BE2C (cell line): Measurements from ENCODE around the gene VCAM1.
"Not testable (repeated sequence)": the region's sequence is repeated elsewhere in the genome, so short reads cannot be mapped to it uniquely, and the experiment has no call there.

Experiments used
- DNase-seq: peaks from one replicate; pipeline ENCODE4 v3.0.0-alpha.2; 2020
- H3K27me3 ChIP-seq: fragments of 250-450 bp; sonication (Bioruptor Pico); 2 replicates; pipeline ENCODE4 v1.5.1; 2020; ENCODE audit warnings: mild to moderate bottlenecking
- H3K36me3 ChIP-seq: fragments of 250-450 bp; sonication (Bioruptor Pico); 2 replicates; pipeline ENCODE4 v1.5.1; 2020; ENCODE audit warnings: mild to moderate bottlenecking
- H3K4me1 ChIP-seq: fragments of 250-450 bp; sonication (Bioruptor Pico); 2 replicates; pipeline ENCODE4 v1.5.1; 2020
- H3K4me3 ChIP-seq: 2 replicates; pipeline ENCODE4 v1.5.1; 2011; ENCODE audit warnings: low read depth, low read length
- H3K9me3 ChIP-seq: fragments of 250-450 bp; sonication (Bioruptor Pico); 2 replicates; pipeline ENCODE4 v1.5.1; 2020
- CTCF ChIP-seq: IDR thresholded peaks from 2 replicates; pipeline ENCODE4 v1.5.1; 2012; ENCODE audit warnings: mild to moderate bottlenecking, low read depth, low read length

Gene VCAM1

GRCh38 chr1:100710906-100711682, 8.4 kb upstream of the VCAM1 start:
- Histone ChIP-seq H3K4me3 (no peak overlapping the region), H3K9me3 (no peaks in the 10 kb centered on the region), H3K27me3 (peaks cover 10% of the 10 kb centered on the region), H3K36me3 (no peaks in the 10 kb centered on the region), H3K4me1 (no peaks in the 10 kb centered on the region)
- DNase-seq = no peak
- no peak for TF ChIP-seq CTCF

DNA sequence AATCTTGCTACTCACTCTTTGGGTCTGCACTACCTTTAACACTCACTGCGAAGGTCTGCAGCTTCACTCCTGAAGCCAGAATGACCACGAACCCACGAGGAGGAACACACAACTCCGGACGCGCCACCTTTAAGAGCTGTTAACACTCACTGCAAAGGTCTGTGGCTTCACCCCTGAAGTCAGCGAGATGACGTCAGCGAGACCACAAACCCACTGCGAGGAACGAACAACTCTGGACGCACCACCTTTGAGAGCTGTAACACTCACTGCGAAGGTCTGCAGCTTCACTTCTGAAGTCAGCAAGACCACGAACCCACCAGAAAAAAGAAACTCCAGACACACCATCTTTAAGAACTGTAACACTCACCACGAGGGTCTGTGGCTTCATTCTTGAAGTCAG, 6.5 kb upstream of the VCAM1 start:
- H3K4me1 ChIP-seq, H3K9me3 ChIP-seq, H3K4me3 ChIP-seq, H3K27me3 ChIP-seq, H3K36me3 ChIP-seq, DNase-seq: not testable (repeated sequence)

GRCh38 chr1:100713626-100714025, 5.9 kb upstream of the VCAM1 start:
- H3K36me3 ChIP-seq = no peaks in the 10 kb centered on the region
- H3K9me3 ChIP-seq = no peaks in the 10 kb centered on the region
- no peak for DNase-seq
- H3K4me1 ChIP-seq = no peaks in the 10 kb centered on the region
- no peak overlapping the region for H3K4me3 ChIP-seq
- no peak for TF ChIP-seq CTCF
- H3K27me3 ChIP-seq = peaks cover 8% of the 10 kb centered on the region

GRCh38 chr1:100714599-100714998, 4.9 kb upstream of the VCAM1 start:
- no peak for DNase-seq
- Histone ChIP-seq H3K4me1 (no peaks in the 10 kb centered on the region), H3K9me3 (no peaks in the 10 kb centered on the region), H3K36me3 (no peaks in the 10 kb centered on the region), H3K27me3 (peaks cover 7% of the 10 kb centered on the region), H3K4me3 (no peak overlapping the region)
- TF ChIP-seq CTCF = no peak

DNA sequence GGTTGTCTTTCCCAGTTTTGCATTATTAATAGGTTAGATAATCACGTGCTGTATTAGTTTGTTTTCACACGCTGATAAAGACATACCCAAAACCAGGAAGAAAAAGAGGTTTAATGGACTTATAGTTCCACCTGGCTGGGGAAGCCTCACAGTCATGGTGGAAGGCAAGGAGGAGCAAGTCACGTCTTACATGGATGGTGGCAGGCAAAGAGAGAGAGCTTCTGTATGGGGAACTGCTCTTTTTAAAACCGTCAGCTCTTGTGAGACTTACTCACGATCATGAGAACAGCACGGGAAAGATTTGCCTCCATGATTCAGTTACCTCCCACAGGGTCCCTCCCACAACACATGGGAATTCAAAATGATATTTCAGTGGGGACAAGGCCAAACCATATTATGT, 2.3 kb upstream of the VCAM1 start:
- TF ChIP-seq CTCF = no peak

GRCh38 chr1:100718581-100718980, 961 bp upstream of the VCAM1 start:
- no peak for DNase-seq
- H3K4me1 ChIP-seq = no peaks in the 10 kb centered on the region
- H3K9me3 ChIP-seq = no peaks in the 10 kb centered on the region
- no peak for TF ChIP-seq CTCF
- H3K36me3 ChIP-seq = no peaks in the 10 kb centered on the region
- H3K27me3 ChIP-seq = peaks cover 20% of the 10 kb centered on the region
- no peak overlapping the region for H3K4me3 ChIP-seq

More for the DNA sequence above, 2.3 kb upstream of the VCAM1 start:
- Histone ChIP-seq H3K4me3 (no peak overlapping the region), H3K27me3 (peaks cover 14% of the 10 kb centered on the region; the same call in 1 of the 2 replicates), H3K36me3 (no peaks in the 10 kb centered on the region), H3K4me1 (no peaks in the 10 kb centered on the region), H3K9me3 (no peaks in the 10 kb centered on the region)
- DNase-seq = no peak

GRCh38 chr1:100720101-100720500, 559 bp downstream of the VCAM1 start:
- Histone ChIP-seq H3K36me3 (no peaks in the 10 kb centered on the region), H3K4me1 (no peaks in the 10 kb centered on the region), H3K4me3 (no peak overlapping the region), H3K27me3 (peaks cover 30% of the 10 kb centered on the region), H3K9me3 (no peaks in the 10 kb centered on the region)
- no peak for TF ChIP-seq CTCF
- no peak for DNase-seq
